ENCODE results near the gene SRSF10.

SRSF10 gene

GRCh38 chr1:23922321-23922943, 57.7 kb downstream of the SRSF10 start:
- no peaks in the 10 kb centered on the region for H4K20me1 ChIP-seq (ENCODE audit: low read depth, low read length)
- no peaks in the 10 kb centered on the region for H3K27me3 ChIP-seq (ENCODE audit: low read length)
- no peaks in the 10 kb centered on the region for H3K79me2 ChIP-seq (ENCODE audit: insufficient read depth, low read length)
- no peaks in the 10 kb centered on the region for H3K9me2 ChIP-seq (replicated peaks; ENCODE audit: insufficient read depth, low read length)
- H3K4me3 ChIP-seq (ENCODE audit: insufficient read depth, low read length, poor library complexity, severe bottlenecking), result no peak overlapping the region
- H2AFZ ChIP-seq (ENCODE audit: low read depth, low read length, severe bottlenecking), result no peak overlapping the region
- H3K9ac ChIP-seq (ENCODE audit: low read length), result no peak overlapping the region
- no peaks in the 10 kb centered on the region for H3K36me3 ChIP-seq (ENCODE audit: low read length)
- TF ChIP-seq CTCF (IDR thresholded peaks at IDR 0.05; ENCODE audit: insufficient read depth, low read length, poor library complexity, severe bottlenecking) (no peak), EZH2phosphoT487 (conservative IDR thresholded peaks at IDR 0.05; ENCODE audit: low read length) (no peak)
- no peak overlapping the region for H3K4me2 ChIP-seq (ENCODE audit: low read depth, low read length, poor library complexity, severe bottlenecking)
- H3K27ac ChIP-seq (ENCODE audit: low read depth, low read length), result no peak overlapping the region
- 0 out of 2 replicates have a peak, but pooled peaks cover 3% of the 10 kb centered on the region for H3F3A ChIP-seq (ENCODE audit: insufficient read depth)
- H3K9me3 ChIP-seq (ENCODE audit: insufficient read depth, low read length), result no peaks in the 10 kb centered on the region

GRCh38 chr1:23916209-23917131, 63.7 kb downstream of the SRSF10 start:
- H2AFZ ChIP-seq (ENCODE audit: low read depth, low read length, severe bottlenecking), result peak overlapping the region; percentile 2
- H3K27ac ChIP-seq (ENCODE audit: low read depth, low read length), result peak overlapping the region; percentile 96
- H3K9ac ChIP-seq (ENCODE audit: low read length), result peak overlapping the region; percentile 25; the same call in 1 of the 2 replicates
- H3K36me3 ChIP-seq (ENCODE audit: low read length), result no peaks in the 10 kb centered on the region
- no peaks in the 10 kb centered on the region for H3K9me3 ChIP-seq (ENCODE audit: insufficient read depth, low read length)
- no peak overlapping the region for H3K4me3 ChIP-seq (ENCODE audit: insufficient read depth, low read length, poor library complexity, severe bottlenecking)
- peak overlapping the region; percentile 18 for H3K4me2 ChIP-seq (ENCODE audit: low read depth, low read length, poor library complexity, severe bottlenecking)
- TF ChIP-seq CTCF (IDR thresholded peaks at IDR 0.05; ENCODE audit: insufficient read depth, low read length, poor library complexity, severe bottlenecking) (peak; percentile 81), EZH2phosphoT487 (conservative IDR thresholded peaks at IDR 0.05; ENCODE audit: low read length) (no peak)
- no peaks in the 10 kb centered on the region for H3K27me3 ChIP-seq (ENCODE audit: low read length)
- H3K9me2 ChIP-seq (replicated peaks; ENCODE audit: insufficient read depth, low read length), result no peaks in the 10 kb centered on the region
- no peaks in the 10 kb centered on the region for H4K20me1 ChIP-seq (ENCODE audit: low read depth, low read length)
- peaks cover 16% of the 10 kb centered on the region for H3K79me2 ChIP-seq (ENCODE audit: insufficient read depth, low read length)
- H3F3A ChIP-seq (ENCODE audit: insufficient read depth), result peaks cover 49% of the 10 kb centered on the region

- H3K9me3 ChIP-seq (ENCODE audit: insufficient read depth, low read length), result no peaks in the 10 kb centered on the region
- H2AFZ ChIP-seq (ENCODE audit: low read depth, low read length, severe bottlenecking), result no peak overlapping the region
- peak overlapping the region; percentile 96 for H3K27ac ChIP-seq (ENCODE audit: low read depth, low read length)
- no peaks in the 10 kb centered on the region for H3K9me2 ChIP-seq (replicated peaks; ENCODE audit: insufficient read depth, low read length)
- peak overlapping the region; percentile 18 for H3K4me2 ChIP-seq (ENCODE audit: low read depth, low read length, poor library complexity, severe bottlenecking)
- 0 out of 2 replicates have a peak overlapping the region, but pooled peaks have one; percentile 25 for H3K9ac ChIP-seq (ENCODE audit: low read length)
- H3K4me3 ChIP-seq (ENCODE audit: insufficient read depth, low read length, poor library complexity, severe bottlenecking), result no peak overlapping the region
- peaks cover 59% of the 10 kb centered on the region for H3F3A ChIP-seq (ENCODE audit: insufficient read depth)
- H3K36me3 ChIP-seq (ENCODE audit: low read length), result no peaks in the 10 kb centered on the region
- TF ChIP-seq CTCF (IDR thresholded peaks at IDR 0.05; ENCODE audit: insufficient read depth, low read length, poor library complexity, severe bottlenecking) (no peak), EZH2phosphoT487 (conservative IDR thresholded peaks at IDR 0.05; ENCODE audit: low read length) (no peak)
- H4K20me1 ChIP-seq (ENCODE audit: low read depth, low read length), result no peaks in the 10 kb centered on the region
- no peaks in the 10 kb centered on the region for H3K27me3 ChIP-seq (ENCODE audit: low read length)
- H3K79me2 ChIP-seq (ENCODE audit: insufficient read depth, low read length), result peaks cover 20% of the 10 kb centered on the region
Observed at GRCh38 chr1:23915466-23915865, 64.7 kb downstream of the SRSF10 start.

Data from SU-DHL-6 (cell line).